GM23338 (cell line): ENCODE results near the gene RPTOR. TPM values are rescaled to one million over a fixed set of nuclear protein-coding genes. Genes with fewer than 3 reads are reported as not detected.

Experiments
- ATAC-seq: fragments of 200-7000 bp; cut with Tn5 transposase; 3 replicates; pipeline ENCODE4 v1.9.1; 2020
- DNase-seq: peaks from one replicate; pipeline ENCODE4 v3.0.0-alpha.2; 2015; ENCODE audit warnings: low spot score
- H2AFZ ChIP-seq: fragments of 200-600 bp; sonication (generic); 2 replicates; pipeline ENCODE4 v1.8.0; 2016; ENCODE audit warnings: antibody characterized with exemption, mild to moderate bottlenecking, moderate library complexity
- H3F3A ChIP-seq: fragments of 200-600 bp; sonication (generic); replicated peaks from 2 replicates; pipeline ENCODE4 v1.8.0; 2017; ENCODE audit warnings: antibody characterized with exemption, mixed run types, low read depth
- H3K27ac ChIP-seq: fragments of 200-600 bp; sonication (generic); 2 replicates; pipeline ENCODE4 v1.6.1; 2016; ENCODE audit warnings: low read depth
- H3K27me3 ChIP-seq: fragments of 200-600 bp; sonication (generic); 2 replicates; pipeline ENCODE4 v1.8.0; 2016; ENCODE audit warnings: mild to moderate bottlenecking, mixed run types, moderate library complexity; ENCODE audit not compliant: insufficient read depth
- H3K36me3 ChIP-seq: fragments of 200-600 bp; sonication (generic); 2 replicates; pipeline ENCODE4 v1.8.0; 2016; ENCODE audit warnings: mild to moderate bottlenecking; ENCODE audit not compliant: insufficient read depth
- H3K4me1 ChIP-seq: fragments of 200-600 bp; sonication (generic); 2 replicates; pipeline ENCODE4 v1.8.0; 2016; ENCODE audit warnings: mild to moderate bottlenecking, moderate library complexity; ENCODE audit not compliant: insufficient read depth
- H3K4me2 ChIP-seq: fragments of 200-600 bp; sonication (generic); 2 replicates; pipeline ENCODE4 v1.7.1; 2017; ENCODE audit warnings: mixed run types
- H3K4me3 ChIP-seq: fragments of 200-600 bp; sonication (generic); 2 replicates; pipeline ENCODE4 v1.6.1; 2016; ENCODE audit warnings: mixed run types
- H3K79me2 ChIP-seq: fragments of 200-600 bp; sonication (generic); replicated peaks from 2 replicates; pipeline ENCODE4 v1.8.0; 2017; ENCODE audit warnings: mild to moderate bottlenecking; ENCODE audit not compliant: insufficient read depth
- H3K9me2 ChIP-seq: fragments of 200-600 bp; sonication (generic); 2 replicates; pipeline ENCODE4 v1.8.0; 2017; ENCODE audit not compliant: insufficient read depth
- H4K20me1 ChIP-seq: fragments of 200-600 bp; sonication (generic); replicated peaks from 2 replicates; pipeline ENCODE4 v1.8.0; 2017; ENCODE audit warnings: mild to moderate bottlenecking; ENCODE audit not compliant: insufficient read depth
- H3K27ac Mint-ChIP-seq: 2 replicates; pipeline ENCODE4 v1.8.0; 2020; ENCODE audit warnings: inconsistent platforms, mild to moderate bottlenecking, moderate library complexity, mixed read lengths
- H3K27me3 Mint-ChIP-seq: 3 replicates; pipeline ENCODE4 v1.8.0; 2022; ENCODE audit warnings: low read depth, mild to moderate bottlenecking, moderate library complexity, mixed read lengths, inconsistent platforms; ENCODE audit not compliant: insufficient read depth, poor library complexity
- H3K36me3 Mint-ChIP-seq: 3 replicates; pipeline ENCODE4 v1.8.0; 2021; ENCODE audit warnings: low read depth, mild to moderate bottlenecking, inconsistent platforms, moderate library complexity, mixed read lengths
- H3K4me1 Mint-ChIP-seq: 3 replicates; pipeline ENCODE4 v1.8.0; 2020; ENCODE audit warnings: mild to moderate bottlenecking, inconsistent platforms, mixed read lengths
- H3K4me3 Mint-ChIP-seq: 3 replicates; pipeline ENCODE4 v1.8.0; 2021; ENCODE audit warnings: moderate library complexity, mild to moderate bottlenecking, inconsistent platforms, mixed read lengths
- H3K9me3 Mint-ChIP-seq: 3 replicates; pipeline ENCODE4 v1.8.0; 2020; ENCODE audit warnings: moderate library complexity, mild to moderate bottlenecking, inconsistent platforms, mixed read lengths
- CREB1 ChIP-seq: fragments of 250-450 bp; sonication (Bioruptor Pico); IDR thresholded peaks from 2 replicates; pipeline ENCODE4 v1.5.0; 2020; ENCODE audit warnings: low read depth, mild to moderate bottlenecking, moderate library complexity
- EZH2 ChIP-seq: fragments of 200-600 bp; sonication (generic); IDR thresholded peaks from one replicate; pipeline ENCODE4 v1.8.0; 2017; ENCODE audit warnings: antibody characterized with exemption, mild to moderate bottlenecking, low read depth; ENCODE audit not compliant: unreplicated experiment
- EZH2phosphoT487 ChIP-seq: fragments of 200-600 bp; sonication (generic); IDR thresholded peaks from one replicate; pipeline ENCODE4 v1.8.1; 2018; ENCODE audit warnings: antibody characterized with exemption; ENCODE audit not compliant: unreplicated experiment
- JUNB ChIP-seq: IDR thresholded peaks from one replicate; pipeline ENCODE4 v1.6.1; 2016; ENCODE audit warnings: antibody characterized with exemption; ENCODE audit not compliant: unreplicated experiment
- POLR2AphosphoS5 ChIP-seq: IDR thresholded peaks from 2 replicates; pipeline ENCODE4 v1.6.1; 2016; ENCODE audit warnings: antibody characterized with exemption, low read depth
- STAT1 ChIP-seq: IDR thresholded peaks from one replicate; pipeline ENCODE4 v1.6.1; 2016; ENCODE audit warnings: antibody characterized with exemption; ENCODE audit not compliant: unreplicated experiment
- ZNF114 ChIP-seq: fragments of 250-450 bp; sonication (Bioruptor Pico); IDR thresholded peaks from 2 replicates; pipeline ENCODE4 v1.5.0; 2020; ENCODE audit warnings: mild to moderate bottlenecking, moderate library complexity
- ZNF331 ChIP-seq: fragments of 250-450 bp; sonication (Bioruptor Pico); IDR thresholded peaks from 2 replicates; pipeline ENCODE4 v1.5.0; 2020; ENCODE audit warnings: low read depth, mild to moderate bottlenecking, moderate library complexity
- polyA plus RNA-seq: library from polyadenylated mRNA; unstranded; fragments of >200 nt; fragmentation: Nextera tagmentation; extraction: Ambion mirVana; gene quantifications from 2 replicates; pipeline ENCODE4 v1.2.1, GENCODE V29; 2016
- total RNA-seq: library from RNA; depleted of rRNA; stranded (reverse); fragments of >200 nt; shearing (Covaris generic); gene quantifications from 2 replicates; pipeline ENCODE4 v1.2.3, GENCODE V29; 2014
- TF ChIP-seq, protein P1 (sequence below): IDR thresholded peaks from 2 replicates; pipeline ENCODE4 v1.6.1; 2016; ENCODE audit warnings: antibody characterized with exemption
- TF ChIP-seq, protein P2 (sequence below): IDR thresholded peaks from one replicate; pipeline ENCODE4 v1.6.1; 2018; ENCODE audit warnings: antibody characterized with exemption; ENCODE audit not compliant: unreplicated experiment
- TF ChIP-seq, protein P3 (sequence below): fragments of 250-450 bp; sonication (Bioruptor Pico); IDR thresholded peaks from 2 replicates; pipeline ENCODE4 v1.5.0; 2020; ENCODE audit warnings: mild to moderate bottlenecking, moderate library complexity
- TF ChIP-seq, protein P4 (sequence below), 2 experiments: fragments of 200-600 bp in 1 of 2; sonication (generic) in 1 of 2; conservative IDR thresholded peaks; 2 replicates each; pipeline versions ENCODE4 v1.5.1 to v1.6.1; 2016 to 2017; ENCODE audit warnings: antibody characterized with exemption in 2 of 2, low read depth in 2 of 2, mild to moderate bottlenecking in 2 of 2, moderate library complexity in 1 of 2

The RPTOR gene
- total and polyA plus RNA-seq, 2 experiments from 2014 or later: 9.5 to 38.0 TPM

- Histone ChIP-seq H3K9me2 (no peaks in the 10 kb centered on the region), H3F3A (no peaks in the 10 kb centered on the region), H3K79me2 (no peaks in the 10 kb centered on the region), H3K4me1 (no peaks in the 10 kb centered on the region), H3K27ac (no peak overlapping the region), H3K27me3 (no peaks in the 10 kb centered on the region), H3K36me3 (no peaks in the 10 kb centered on the region), H3K4me2 (no peak overlapping the region), H4K20me1 (no peaks in the 10 kb centered on the region), H2AFZ (no peak overlapping the region), H3K4me3 (no peak overlapping the region)
- DNase-seq (no peak), ATAC-seq (no peak)
- Mint-ChIP-seq H3K9me3 (no peaks in the 10 kb centered on the region), H3K27ac (no peak overlapping the region), H3K27me3 (peaks cover 8% of the 10 kb centered on the region), H3K4me1 (peaks cover 7% of the 10 kb centered on the region), H3K36me3 (no peaks in the 10 kb centered on the region), H3K4me3 (no peak overlapping the region)
- no peak for TF ChIP-seq ZNF331
- no peak for TF ChIP-seq EZH2phosphoT487
- TF ChIP-seq, protein P1, sequence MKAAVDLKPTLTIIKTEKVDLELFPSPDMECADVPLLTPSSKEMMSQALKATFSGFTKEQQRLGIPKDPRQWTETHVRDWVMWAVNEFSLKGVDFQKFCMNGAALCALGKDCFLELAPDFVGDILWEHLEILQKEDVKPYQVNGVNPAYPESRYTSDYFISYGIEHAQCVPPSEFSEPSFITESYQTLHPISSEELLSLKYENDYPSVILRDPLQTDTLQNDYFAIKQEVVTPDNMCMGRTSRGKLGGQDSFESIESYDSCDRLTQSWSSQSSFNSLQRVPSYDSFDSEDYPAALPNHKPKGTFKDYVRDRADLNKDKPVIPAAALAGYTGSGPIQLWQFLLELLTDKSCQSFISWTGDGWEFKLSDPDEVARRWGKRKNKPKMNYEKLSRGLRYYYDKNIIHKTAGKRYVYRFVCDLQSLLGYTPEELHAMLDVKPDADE: no peak
- no peak for TF ChIP-seq JUNB
- TF ChIP-seq, protein P2, sequence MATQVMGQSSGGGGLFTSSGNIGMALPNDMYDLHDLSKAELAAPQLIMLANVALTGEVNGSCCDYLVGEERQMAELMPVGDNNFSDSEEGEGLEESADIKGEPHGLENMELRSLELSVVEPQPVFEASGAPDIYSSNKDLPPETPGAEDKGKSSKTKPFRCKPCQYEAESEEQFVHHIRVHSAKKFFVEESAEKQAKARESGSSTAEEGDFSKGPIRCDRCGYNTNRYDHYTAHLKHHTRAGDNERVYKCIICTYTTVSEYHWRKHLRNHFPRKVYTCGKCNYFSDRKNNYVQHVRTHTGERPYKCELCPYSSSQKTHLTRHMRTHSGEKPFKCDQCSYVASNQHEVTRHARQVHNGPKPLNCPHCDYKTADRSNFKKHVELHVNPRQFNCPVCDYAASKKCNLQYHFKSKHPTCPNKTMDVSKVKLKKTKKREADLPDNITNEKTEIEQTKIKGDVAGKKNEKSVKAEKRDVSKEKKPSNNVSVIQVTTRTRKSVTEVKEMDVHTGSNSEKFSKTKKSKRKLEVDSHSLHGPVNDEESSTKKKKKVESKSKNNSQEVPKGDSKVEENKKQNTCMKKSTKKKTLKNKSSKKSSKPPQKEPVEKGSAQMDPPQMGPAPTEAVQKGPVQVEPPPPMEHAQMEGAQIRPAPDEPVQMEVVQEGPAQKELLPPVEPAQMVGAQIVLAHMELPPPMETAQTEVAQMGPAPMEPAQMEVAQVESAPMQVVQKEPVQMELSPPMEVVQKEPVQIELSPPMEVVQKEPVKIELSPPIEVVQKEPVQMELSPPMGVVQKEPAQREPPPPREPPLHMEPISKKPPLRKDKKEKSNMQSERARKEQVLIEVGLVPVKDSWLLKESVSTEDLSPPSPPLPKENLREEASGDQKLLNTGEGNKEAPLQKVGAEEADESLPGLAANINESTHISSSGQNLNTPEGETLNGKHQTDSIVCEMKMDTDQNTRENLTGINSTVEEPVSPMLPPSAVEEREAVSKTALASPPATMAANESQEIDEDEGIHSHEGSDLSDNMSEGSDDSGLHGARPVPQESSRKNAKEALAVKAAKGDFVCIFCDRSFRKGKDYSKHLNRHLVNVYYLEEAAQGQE: no peak
- no peak for TF ChIP-seq STAT1
- no peak for TF ChIP-seq EZH2
- TF ChIP-seq, protein P3, sequence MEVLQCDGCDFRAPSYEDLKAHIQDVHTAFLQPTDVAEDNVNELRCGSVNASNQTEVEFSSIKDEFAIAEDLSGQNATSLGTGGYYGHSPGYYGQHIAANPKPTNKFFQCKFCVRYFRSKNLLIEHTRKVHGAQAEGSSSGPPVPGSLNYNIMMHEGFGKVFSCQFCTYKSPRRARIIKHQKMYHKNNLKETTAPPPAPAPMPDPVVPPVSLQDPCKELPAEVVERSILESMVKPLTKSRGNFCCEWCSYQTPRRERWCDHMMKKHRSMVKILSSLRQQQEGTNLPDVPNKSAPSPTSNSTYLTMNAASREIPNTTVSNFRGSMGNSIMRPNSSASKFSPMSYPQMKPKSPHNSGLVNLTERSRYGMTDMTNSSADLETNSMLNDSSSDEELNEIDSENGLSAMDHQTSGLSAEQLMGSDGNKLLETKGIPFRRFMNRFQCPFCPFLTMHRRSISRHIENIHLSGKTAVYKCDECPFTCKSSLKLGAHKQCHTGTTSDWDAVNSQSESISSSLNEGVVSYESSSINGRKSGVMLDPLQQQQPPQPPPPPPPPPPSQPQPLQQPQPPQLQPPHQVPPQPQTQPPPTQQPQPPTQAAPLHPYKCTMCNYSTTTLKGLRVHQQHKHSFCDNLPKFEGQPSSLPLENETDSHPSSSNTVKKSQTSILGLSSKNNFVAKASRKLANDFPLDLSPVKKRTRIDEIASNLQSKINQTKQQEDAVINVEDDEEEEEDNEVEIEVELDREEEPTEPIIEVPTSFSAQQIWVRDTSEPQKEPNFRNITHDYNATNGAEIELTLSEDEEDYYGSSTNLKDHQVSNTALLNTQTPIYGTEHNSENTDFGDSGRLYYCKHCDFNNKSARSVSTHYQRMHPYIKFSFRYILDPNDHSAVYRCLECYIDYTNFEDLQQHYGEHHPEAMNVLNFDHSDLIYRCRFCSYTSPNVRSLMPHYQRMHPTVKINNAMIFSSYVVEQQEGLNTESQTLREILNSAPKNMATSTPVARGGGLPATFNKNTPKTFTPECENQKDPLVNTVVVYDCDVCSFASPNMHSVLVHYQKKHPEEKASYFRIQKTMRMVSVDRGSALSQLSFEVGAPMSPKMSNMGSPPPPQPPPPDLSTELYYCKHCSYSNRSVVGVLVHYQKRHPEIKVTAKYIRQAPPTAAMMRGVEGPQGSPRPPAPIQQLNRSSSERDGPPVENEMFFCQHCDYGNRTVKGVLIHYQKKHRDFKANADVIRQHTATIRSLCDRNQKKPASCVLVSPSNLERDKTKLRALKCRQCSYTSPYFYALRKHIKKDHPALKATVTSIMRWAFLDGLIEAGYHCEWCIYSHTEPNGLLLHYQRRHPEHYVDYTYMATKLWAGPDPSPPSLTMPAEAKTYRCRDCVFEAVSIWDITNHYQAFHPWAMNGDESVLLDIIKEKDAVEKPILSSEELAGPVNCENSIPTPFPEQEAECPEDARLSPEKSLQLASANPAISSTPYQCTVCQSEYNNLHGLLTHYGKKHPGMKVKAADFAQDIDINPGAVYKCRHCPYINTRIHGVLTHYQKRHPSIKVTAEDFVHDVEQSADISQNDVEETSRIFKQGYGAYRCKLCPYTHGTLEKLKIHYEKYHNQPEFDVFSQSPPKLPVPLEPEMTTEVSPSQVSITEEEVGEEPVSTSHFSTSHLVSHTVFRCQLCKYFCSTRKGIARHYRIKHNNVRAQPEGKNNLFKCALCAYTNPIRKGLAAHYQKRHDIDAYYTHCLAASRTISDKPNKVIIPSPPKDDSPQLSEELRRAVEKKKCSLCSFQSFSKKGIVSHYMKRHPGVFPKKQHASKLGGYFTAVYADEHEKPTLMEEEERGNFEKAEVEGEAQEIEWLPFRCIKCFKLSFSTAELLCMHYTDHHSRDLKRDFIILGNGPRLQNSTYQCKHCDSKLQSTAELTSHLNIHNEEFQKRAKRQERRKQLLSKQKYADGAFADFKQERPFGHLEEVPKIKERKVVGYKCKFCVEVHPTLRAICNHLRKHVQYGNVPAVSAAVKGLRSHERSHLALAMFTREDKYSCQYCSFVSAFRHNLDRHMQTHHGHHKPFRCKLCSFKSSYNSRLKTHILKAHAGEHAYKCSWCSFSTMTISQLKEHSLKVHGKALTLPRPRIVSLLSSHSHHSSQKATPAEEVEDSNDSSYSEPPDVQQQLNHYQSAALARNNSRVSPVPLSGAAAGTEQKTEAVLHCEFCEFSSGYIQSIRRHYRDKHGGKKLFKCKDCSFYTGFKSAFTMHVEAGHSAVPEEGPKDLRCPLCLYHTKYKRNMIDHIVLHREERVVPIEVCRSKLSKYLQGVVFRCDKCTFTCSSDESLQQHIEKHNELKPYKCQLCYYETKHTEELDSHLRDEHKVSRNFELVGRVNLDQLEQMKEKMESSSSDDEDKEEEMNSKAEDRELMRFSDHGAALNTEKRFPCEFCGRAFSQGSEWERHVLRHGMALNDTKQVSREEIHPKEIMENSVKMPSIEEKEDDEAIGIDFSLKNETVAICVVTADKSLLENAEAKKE (CRISPR knock-in tag): no peak
- TF ChIP-seq CREB1 (CRISPR knock-in tag): no peak
- TF ChIP-seq, protein P4, sequence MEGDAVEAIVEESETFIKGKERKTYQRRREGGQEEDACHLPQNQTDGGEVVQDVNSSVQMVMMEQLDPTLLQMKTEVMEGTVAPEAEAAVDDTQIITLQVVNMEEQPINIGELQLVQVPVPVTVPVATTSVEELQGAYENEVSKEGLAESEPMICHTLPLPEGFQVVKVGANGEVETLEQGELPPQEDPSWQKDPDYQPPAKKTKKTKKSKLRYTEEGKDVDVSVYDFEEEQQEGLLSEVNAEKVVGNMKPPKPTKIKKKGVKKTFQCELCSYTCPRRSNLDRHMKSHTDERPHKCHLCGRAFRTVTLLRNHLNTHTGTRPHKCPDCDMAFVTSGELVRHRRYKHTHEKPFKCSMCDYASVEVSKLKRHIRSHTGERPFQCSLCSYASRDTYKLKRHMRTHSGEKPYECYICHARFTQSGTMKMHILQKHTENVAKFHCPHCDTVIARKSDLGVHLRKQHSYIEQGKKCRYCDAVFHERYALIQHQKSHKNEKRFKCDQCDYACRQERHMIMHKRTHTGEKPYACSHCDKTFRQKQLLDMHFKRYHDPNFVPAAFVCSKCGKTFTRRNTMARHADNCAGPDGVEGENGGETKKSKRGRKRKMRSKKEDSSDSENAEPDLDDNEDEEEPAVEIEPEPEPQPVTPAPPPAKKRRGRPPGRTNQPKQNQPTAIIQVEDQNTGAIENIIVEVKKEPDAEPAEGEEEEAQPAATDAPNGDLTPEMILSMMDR (conservative IDR thresholded peaks at IDR 0.05; ENCODE audit: low read depth in 2 of 2): no peak
- no peak for TF ChIP-seq ZNF114 (CRISPR knock-in tag)
- TF ChIP-seq POLR2AphosphoS5: no peak
These were observed 23.7 kb upstream of the RPTOR start for GRCh38 chr17:80520810-80521455.
